Ishikawa (cell line): ENCODE measurements around the gene CACHD1.

Experiments used
- CEBPB ChIP-seq: IDR thresholded peaks from 2 replicates; pipeline ENCODE4 v1.6.1; 2012
- CREB1 ChIP-seq: IDR thresholded peaks from 2 replicates; pipeline ENCODE4 v1.6.1; 2012; ENCODE audit warnings: low read depth
- EP300 ChIP-seq: IDR thresholded peaks from 2 replicates; pipeline ENCODE4 v1.6.1; 2012; ENCODE audit warnings: borderline replicate concordance
- FOXM1 ChIP-seq: IDR thresholded peaks from 2 replicates; pipeline ENCODE4 v1.6.1; 2012; ENCODE audit warnings: low read depth, borderline replicate concordance
- MAX ChIP-seq: IDR thresholded peaks from 2 replicates; pipeline ENCODE4 v1.6.1; 2012
- NFIC ChIP-seq: IDR thresholded peaks from 2 replicates; pipeline ENCODE4 v1.6.1; 2012
- RAD21 ChIP-seq: IDR thresholded peaks from 2 replicates; pipeline ENCODE4 v1.6.1; 2012; ENCODE audit warnings: low read depth
- REST ChIP-seq: IDR thresholded peaks from 2 replicates; pipeline ENCODE4 v1.6.1; 2012; ENCODE audit warnings: low read depth, mild to moderate bottlenecking
- TAF1 ChIP-seq: IDR thresholded peaks from 2 replicates; pipeline ENCODE4 v1.6.1; 2012; ENCODE audit warnings: low read depth, mild to moderate bottlenecking
- TCF12 ChIP-seq: IDR thresholded peaks from 2 replicates; pipeline ENCODE4 v1.6.1; 2012; ENCODE audit warnings: low read depth
- TEAD4 ChIP-seq: IDR thresholded peaks from 2 replicates; pipeline ENCODE4 v1.6.1; 2012
- USF1 ChIP-seq: IDR thresholded peaks from 2 replicates; pipeline ENCODE4 v1.6.1; 2012
- YY1 ChIP-seq: IDR thresholded peaks from 2 replicates; pipeline ENCODE4 v1.6.1; 2012; ENCODE audit warnings: low read depth

- TF ChIP-seq MAX (no peak), YY1 (no peak), CEBPB (no peak), TEAD4 (no peak), EP300 (no peak), TAF1 (no peak), USF1 (no peak), RAD21 (no peak), NFIC (no peak), REST (no peak), FOXM1 (no peak), TCF12 (no peak), CREB1 (no peak)
Observed at GRCh38 chr1:64508629-64509028, 38.7 kb downstream of the CACHD1 start.
